AG08396 (cell line): ENCODE data around the gene IKZF4.
A peak's percentile ranks its signal among the peaks of the same experiment; 100 is the strongest.
"Not testable (repeated sequence)": the region's sequence is repeated elsewhere in the genome, so short reads cannot be mapped to it uniquely, and the experiment has no call there.

Experiments
- DNase-seq: peaks from one replicate; pipeline ENCODE4 v3.0.0; 2012; ENCODE audit warnings: low spot score, mixed read lengths

Gene IKZF4

DNA sequence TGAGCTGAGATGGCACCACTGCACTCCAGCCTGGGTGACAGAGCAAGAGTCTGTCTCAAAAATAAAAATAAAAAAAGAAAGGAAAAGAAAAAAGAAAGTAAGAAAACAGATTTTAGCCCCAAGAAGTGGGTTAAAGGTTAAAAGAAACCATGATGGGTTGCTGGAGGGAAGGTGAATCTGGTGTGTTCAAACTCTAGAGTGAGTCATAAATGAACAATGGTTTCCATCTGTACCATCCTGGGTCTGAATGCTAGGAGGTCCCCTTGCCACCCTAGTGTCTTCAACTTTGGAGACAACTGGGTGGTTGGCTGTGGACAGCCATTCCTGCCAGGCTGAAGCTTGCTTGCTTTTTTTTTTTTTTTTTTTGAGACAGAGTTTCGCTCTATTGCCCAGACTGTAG is 19.3 kb downstream of the IKZF4 start:
- no peak for DNase-seq

DNA sequence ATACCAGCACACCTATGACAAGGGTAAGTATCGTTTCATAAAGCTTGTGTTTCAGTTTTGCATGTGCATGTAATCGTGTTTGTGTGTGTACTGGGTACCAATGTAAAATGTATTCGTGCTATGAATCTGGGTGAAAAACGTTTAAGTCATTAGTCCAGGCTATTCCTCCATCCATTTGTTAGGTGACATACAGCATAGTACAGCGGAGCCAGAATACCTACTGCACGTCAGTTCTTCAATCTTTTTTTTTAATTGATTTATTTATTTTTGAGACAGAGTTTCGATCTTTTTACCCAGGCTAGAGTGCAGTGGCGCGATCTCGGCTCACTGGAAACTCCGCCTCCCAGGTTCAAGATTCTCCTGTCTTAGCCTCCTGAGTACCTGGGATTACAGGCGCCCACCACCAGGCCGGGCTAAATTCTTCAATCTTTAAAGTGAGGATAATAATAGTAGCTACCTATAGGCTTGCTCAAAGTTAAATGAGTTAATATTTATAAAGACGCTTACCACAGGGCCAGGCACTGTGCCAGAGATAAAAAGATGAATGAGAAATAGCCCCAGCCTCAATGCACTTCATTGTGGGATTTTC is 20.2 kb downstream of the IKZF4 start:
- DNase-seq: no peak

DNA sequence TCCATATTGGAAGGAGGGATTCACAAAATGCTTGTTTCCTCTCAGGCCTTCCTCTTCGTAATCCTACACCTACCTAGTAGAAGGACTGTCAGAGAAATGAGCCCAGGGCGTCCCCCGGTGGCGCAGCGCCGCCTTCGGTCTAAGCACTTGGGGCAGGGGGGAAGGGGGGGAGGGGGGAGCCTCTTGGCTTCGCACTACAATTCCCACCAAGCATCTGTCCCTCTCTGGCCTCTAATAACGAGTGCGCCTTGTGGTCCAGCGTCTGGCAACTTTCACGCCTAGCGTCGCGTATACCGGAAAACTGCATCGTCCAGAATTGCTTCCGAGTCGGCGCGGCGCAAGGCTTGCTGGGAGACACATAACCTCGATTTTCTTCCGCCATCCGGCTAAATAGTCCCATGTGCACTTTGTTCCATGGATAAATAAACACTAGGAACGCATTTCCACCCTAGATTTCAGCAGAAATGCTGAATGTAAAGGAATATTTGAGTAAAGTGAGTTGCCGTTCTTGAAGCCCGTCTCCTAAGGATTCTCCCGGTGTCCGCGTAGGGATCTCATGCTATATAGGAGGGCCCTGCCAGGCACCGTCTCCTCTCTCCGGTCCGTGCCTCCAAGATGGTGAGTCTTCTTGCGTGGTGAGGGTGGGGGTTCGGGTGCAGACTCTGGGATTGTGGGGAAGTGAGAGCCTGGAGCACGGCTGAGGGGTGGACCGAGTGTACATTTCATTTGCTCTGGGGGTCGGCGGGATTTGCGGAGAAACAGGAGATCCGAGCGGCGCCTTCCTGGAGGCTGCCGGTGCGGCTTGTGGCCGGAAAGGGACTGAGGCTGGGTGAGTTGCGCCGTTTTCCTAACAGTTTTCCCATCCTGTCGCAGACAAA is 20.9 kb downstream of the IKZF4 start, which contains the start of gene RPS26:
RPS26 (plus strand) TSS at position 367 of the 878 bp plus-strand sequence; CDS start at position 616, 249 bp downstream.
- peak; percentile 88 for DNase-seq

DNA sequence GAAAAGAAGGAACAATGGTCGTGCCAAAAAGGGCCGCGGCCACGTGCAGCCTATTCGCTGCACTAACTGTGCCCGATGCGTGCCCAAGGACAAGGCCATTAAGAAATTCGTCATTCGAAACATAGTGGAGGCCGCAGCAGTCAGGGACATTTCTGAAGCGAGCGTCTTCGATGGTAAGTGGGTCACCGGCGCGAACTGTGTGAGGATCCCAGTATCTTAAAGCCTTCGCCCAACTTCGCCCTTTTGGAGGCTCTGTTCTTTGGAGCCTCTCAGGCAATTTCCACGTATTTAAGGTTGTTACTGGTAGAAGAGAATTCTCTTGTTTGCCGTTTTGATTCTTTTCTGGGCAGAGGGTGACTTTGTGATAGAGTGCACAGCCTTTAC is 21.6 kb downstream of the IKZF4 start:
- not testable (repeated sequence) for DNase-seq

DNA sequence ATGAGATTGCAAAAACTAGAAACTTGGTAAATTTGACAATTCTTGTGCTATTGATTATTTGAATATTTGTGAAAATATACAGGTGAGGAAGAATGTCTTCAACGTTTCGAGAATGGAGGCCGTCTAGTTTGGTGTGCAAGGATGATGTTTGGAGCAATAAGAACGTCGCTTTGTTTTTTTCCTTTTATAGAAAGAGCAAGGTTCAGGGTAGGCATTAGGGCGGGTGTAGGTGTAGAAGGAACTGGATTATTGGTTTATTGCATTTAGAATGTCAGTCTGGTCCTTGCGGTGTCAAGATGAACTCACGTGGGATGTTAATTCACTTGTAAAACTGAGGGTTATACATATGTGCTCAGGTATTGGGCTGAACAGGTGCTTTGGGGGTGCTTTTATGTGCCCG is 22.0 kb downstream of the IKZF4 start:
- no peak for DNase-seq

DNA sequence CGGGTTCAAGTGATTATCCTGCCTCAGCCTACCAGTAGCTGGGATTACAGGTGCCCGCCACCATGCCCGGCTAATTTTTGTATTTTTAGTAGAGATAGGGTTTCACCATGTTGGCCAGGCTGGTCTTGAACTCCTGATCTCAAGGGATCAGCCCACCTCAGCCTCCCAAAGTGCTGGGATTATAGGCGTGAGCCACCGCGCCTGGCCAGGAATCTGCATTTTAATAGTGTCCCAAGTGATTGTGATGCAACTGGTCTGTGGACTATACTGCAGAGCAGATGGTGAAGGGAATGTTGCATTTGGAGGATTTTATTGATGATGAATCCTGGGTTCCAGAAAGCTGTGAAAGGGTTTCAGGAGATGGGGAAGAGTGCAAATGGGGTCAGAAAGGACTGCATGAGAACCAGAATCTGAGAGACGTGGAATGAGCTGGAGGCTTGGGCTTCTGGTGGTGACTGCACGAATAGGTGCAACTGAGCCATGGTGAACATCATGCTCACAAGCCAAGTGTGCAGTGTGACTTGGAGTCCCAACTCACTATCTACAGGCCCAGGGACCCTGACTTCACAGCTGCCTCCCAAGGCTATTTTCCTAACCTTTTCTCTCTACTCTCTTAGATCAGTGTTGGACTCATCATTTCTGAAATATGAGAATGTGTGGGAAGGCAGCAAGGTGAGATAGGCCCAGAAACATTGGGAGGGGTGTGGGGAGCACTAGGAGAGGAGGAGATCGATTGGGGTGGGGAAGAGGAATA is 25.4 kb downstream of the IKZF4 start:
- DNase-seq: no peak

DNA sequence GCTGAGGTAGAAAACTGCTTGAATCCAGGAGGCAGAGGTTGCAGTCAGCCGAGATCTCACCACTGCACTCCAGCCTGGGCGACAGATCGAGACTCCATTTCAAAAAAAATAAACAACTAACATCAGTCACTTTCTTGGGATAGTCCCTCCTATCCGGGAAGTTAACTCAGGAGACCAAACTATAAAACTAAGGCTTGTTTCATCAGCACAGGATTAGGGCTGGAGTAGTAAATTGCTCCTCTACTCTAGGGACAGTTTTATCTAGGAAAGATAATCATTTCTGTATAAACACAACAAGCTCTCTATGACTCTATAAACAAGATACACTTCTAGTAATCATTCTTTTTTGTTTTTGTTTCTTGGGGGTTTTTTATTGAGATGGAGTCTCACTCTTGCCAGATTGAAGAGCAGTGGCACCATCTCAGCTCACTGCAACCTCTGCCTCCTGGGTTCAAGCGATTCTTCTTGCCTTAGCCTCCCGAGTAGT is 32.6 kb downstream of the IKZF4 start:
- no peak for DNase-seq

DNA sequence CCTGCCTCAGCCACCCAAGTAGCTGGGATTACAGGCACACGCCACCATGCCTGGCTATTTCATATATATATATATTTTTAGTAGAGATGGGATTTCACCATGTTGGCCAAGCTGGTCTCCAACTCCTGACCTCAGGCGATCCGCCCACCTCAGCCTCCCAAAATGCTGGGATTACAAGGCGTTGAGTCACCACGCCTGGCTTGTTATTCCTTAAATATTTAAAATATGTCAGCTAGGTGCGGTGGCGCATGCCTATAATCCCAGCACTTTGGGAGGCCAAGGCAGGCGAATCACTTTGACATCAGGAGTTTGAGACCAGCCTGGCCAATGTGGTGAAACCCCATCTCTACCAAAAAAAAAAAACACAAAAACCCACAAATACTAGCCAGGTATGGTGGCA is 39.1 kb downstream of the IKZF4 start:
- DNase-seq: not testable (repeated sequence)

DNA sequence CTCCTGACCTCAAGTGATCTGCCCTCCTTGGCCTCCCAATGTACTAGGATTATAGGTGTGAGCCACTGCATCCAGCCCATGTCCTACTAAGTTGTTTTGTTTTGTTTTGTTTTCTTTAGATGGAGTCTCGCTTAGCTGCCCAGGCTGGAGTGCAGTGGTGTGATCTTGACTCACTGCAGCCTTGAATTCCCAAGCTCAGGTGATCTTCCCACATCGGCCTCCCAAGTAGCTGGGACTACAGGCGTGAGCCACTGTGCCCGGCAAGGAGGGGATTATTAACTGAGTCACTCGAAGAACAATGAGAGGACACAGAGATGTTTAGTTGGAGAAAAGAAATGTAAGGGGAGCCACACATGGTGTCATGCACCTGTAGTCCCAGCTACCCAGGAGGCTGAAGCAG is 41.1 kb downstream of the IKZF4 start:
- no peak for DNase-seq

DNA sequence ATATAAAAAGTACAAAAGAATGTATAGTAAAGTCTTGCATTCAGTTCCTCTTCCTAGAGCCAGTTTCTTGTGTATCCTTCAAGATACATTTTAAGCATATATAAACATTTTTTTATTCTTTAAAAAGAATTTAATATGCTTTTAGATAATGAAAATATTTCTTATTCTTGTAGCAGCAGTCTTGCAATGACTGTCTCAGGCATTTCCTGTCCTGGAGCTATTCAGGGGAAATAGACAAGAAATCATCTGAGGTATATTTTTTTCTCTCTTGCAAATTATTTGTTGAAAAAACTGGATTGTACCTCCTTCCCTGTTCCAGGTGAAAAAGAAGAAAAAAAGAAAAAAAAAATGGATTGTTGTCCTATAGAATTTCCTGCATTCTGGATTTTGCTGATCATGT is 42.2 kb downstream of the IKZF4 start:
- DNase-seq: no peak

DNA sequence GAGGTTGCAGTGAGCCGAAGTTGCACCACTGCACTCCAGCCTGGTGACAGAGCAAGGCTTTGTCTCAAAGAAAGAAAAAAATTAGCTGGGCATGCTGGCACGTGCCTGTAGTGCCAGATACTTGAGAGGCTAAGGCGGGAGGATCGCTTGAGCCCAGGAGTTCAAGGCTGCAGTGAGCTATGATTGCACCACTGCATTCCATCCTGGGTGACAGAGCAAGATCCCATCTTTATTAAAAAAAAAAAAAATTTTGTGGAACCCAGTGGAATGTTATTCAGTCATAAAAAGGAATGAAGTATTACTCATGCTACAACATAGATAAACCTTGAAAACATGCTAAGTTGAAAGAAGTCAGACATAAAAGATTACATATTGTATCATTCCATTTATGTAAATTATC is 50.8 kb downstream of the IKZF4 start:
- no peak for DNase-seq

DNA sequence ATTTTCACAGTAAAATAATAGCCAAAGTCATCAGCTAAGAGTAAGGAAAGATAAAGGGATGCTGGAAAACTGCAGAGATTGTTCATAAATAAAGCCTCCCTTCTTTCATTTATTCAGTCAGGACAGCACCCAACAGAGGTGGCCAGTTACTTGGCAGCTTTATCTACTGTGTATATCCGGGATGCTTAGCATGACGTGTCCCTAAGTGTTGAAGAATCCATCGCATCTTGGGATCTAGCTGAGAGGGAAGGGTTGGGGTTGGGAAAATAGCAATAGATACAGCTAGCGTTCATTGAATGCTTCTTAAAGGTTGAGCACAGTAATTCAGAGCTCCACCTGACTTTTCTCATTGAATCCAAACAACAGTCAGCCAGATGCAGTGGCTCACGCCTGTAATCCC is 53.6 kb downstream of the IKZF4 start:
- no peak for DNase-seq

DNA sequence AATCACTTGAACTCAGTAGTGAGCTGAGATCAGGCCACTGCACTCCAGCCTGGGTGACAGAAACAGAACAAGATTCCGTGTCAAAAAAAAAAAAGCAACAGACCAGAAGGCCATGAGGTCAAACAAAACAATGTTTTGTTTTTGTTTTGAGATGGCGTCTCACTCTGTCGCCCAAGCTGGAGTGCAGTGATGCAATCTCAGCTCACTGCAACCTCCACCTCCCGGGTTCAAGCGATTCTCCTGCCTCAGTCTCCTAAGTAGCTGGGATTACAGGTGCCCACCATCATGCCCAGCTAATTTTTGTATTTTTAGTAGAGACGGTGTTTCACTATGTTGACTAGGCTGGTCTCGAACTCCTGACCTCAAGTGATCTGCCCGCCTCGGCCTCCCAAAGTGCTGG is 57.1 kb downstream of the IKZF4 start:
- DNase-seq: not testable (repeated sequence)

DNA sequence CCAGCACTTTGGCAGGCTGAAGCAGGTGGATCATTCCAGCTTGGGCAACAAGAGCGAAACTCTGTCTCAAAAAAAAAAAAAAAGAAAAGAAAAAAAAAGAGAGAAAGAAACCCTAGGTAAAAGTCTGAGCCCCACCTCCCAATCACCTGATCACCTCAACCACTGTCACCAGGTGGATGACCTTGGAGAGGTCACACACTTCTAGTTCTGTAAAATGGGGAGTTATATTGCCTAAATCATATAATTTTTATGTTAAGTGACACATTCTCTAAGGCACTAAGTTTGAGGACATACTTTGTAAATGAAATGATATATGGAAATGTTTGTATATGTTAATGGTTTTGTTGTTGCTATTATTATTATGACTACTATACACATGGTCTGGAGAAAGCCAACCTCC is 57.6 kb downstream of the IKZF4 start:
- DNase-seq: no peak

DNA sequence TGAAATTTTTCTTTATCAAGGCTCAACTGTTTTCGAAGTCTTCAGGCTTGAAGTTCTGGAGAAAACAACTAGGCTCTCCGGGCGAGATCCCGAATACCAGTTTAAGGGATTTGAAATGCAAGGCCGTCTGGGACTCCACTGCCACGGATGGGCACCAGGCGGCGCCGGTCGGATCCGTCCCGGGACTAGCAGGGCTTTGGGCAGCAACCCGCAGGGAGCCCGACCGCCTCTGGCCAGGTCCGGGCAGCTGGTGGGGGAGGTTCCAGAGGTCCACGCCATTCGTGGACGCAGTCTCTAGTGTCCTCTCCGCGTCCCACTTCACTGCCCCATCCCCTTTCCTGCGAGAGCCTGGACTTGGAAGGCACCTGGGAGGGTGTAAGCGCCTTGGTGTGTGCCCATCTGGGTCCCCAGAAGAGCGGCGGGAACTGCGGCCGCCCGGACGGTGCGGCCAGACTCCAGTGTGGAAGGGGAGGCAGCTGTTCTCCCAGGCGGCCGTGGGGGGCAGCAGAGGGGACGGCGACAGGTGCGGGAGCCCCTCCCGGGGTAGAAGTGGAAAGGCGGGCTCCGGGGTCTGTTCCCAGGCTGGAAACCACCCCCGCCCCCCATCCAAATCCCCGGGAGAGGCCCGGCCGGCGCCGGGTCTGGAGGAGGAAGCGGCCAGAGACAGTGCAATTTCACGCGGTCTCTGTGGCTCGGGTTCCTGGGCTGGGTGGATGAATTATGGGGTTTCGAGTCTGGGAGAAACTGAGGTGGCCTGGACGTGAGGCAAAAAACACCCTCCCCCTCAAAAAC is 58.3 kb downstream of the IKZF4 start:
- peak; percentile 92 for DNase-seq

DNA sequence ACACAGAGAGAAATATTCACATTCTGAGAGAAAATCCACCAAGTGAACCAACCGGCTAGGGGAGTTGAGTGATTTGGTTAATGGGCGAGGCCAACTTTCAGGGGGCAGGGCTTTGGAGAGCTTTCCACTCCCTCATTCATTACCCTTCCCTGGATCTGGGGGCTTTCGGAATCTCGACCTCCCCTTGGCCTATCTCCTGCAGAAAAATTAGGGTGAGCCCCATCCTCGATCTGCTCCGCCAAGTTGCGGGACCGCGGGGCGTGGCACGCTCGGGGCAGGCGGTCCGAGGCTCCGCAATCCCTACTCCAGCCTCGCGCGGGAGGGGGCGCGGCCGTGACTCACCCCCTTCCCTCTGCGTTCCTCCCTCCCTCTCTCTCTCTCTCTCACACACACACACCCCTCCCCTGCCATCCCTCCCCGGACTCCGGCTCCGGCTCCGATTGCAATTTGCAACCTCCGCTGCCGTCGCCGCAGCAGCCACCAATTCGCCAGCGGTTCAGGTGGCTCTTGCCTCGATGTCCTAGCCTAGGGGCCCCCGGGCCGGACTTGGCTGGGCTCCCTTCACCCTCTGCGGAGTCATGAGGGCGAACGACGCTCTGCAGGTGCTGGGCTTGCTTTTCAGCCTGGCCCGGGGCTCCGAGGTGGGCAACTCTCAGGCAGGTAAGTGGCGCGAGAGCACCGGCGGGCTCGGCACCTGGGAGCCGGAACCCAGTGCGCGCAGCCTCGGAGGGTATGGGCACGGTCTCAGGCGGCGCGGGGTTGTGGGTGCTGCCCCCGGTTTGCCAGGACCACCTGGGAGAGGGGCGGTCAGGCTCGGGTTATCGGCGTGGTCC is 59.1 kb downstream of the IKZF4 start, which contains the start of gene ERBB3:
ERBB3 (plus strand) TSS at position 443 of the 833 bp plus-strand sequence; CDS start at position 579, 136 bp downstream.
- peak; percentile 95 for DNase-seq

DNA sequence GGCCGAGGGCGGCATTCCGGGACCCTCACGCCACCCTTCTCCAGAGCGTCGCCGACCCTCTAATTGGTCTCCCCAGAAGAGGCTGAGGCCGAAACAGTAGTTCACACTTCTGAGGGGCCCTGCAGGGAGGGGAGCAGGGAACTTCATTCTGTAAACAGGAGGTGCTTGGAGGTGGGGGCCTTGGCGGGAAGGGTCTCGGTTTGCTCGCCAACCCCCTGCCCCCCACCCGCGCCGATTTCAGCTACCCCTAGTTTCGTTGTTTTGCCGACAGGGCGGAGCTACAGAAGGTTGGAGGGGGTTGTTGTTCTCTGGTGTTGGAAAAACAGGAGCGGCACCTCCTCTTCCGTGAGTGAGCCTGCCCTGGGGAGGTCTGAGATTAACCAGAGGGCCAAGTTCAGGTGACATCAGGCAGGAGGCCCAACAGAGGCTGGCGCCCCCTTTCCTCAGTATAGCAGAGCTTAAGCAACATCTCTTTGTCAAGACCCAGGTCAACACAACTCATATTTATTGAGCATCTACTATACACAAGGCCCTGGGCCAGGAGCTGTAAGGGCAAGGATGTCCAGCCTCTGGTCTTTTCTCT is 59.8 kb downstream of the IKZF4 start:
- no peak for DNase-seq

DNA sequence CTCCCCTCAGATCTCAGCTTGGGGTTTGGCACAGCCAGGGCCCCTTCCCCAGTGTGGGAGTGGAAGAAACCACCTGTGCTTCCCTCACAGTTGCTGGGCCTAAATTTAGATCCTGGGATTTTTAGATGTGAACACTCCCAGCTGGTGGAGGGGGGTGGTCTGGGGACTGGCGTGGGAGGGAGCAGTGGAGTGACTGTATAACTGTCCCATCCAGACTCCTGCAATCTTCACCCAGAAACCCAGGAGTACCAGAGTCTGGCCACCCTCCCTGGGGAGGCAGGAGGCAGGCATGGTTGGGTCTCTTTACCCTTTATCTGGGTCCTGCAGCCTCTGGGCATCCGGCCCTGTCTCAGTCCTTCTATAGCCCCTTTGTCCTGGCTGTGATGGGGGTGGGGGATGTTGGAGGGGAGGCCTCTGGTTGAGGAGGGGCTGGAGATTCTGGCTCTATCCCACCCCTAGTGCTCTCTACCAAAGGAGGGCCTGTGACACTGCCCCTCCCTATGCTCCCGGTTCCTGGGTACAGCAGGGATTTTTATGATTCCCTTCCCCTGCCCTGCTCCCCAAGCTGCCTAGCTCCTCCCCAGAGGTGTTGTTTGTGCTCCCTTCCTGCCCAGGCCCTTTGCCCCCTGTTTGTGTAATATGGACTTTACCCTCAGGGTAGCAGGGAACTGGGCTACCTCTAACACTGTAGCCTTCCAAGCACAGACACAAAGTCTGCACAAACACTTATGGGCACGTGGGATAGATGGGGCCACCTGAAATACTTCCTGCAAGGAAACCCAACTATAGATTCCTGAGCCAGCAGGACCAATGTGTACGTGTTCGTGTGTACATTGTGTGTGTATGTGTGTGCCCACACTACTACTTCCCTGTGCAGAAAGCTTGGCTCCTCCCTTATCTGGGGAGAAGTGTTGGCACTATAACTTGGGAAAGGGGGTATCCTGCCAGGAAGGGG is 60.8 kb downstream of the IKZF4 start:
- DNase-seq: no peak

DNA sequence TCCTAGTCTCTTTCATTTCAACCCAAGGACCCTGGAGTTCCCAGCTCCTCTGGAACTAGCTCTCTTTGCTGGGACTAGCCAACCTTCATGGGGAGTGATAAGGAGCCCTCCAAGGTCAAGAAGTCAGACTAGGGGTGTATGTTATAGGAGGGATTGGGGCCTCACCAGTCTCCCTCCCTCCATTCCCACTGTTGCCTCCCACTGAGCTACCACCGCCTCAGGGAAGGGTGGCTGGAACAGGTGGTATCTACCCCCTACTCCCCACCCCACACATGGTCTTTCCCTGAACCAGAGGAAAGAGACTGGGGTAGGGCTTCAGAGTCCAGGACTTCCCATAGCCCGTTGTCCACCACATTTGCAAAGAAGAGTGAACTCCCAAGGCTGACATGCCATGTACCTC is 61.5 kb downstream of the IKZF4 start:
- DNase-seq: no peak
